GM11168 (cell line): Measurements from ENCODE around the gene COQ8A.

ENCODE experiments used
- in situ Hi-C: fragments of 300-500 bp; cut with MboI; formaldehyde crosslinking; loops from one replicate; pipeline ENCODE4 v1.12.0; 2022; ENCODE audit warnings: low sequenced_read_pairs; ENCODE audit not compliant: unreplicated experiment

COQ8A gene

GRCh38 chr1:226940029-226940805 is at the start of gene COQ8A:
TSS of gene COQ8A (plus strand) at chr1:226940294. CDS start at chr1:226961386, 21,092 bp downstream.
- in situ Hi-C loops, result no loop called here

- in situ Hi-C loops, result no loop called here
These were observed 49.6 kb upstream of the COQ8A start for GRCh38 chr1:226890331-226891108.

- in situ Hi-C loops, result no loop called here
These were observed 48.7 kb upstream of the COQ8A start for GRCh38 chr1:226891346-226891745.

GRCh38 chr1:226891846-226892523 is 48.1 kb upstream of the COQ8A start:
- in situ Hi-C loops, result no loop called here

GRCh38 chr1:226892524-226892875 is 47.6 kb upstream of the COQ8A start:
- in situ Hi-C loops, result no loop called here

GRCh38 chr1:226893936-226894335 is 46.2 kb upstream of the COQ8A start:
- in situ Hi-C loops, result no loop called here

- in situ Hi-C loops, result no loop called here
These were observed 45.3 kb upstream of the COQ8A start for GRCh38 chr1:226894826-226895225.

GRCh38 chr1:226895644-226896043 is 44.5 kb upstream of the COQ8A start:
- in situ Hi-C loops, result no loop called here

- in situ Hi-C loops, result no loop called here
These were observed 41.8 kb upstream of the COQ8A start for GRCh38 chr1:226898246-226898645.

- in situ Hi-C loops, result no loop called here
These were observed 38.7 kb upstream of the COQ8A start for GRCh38 chr1:226901421-226901820.

- in situ Hi-C loops, result no loop called here
These were observed 37.5 kb upstream of the COQ8A start for GRCh38 chr1:226902601-226903000.

GRCh38 chr1:226903819-226904716 is 36.0 kb upstream of the COQ8A start:
- in situ Hi-C loops, result no loop called here

GRCh38 chr1:226904772-226905171 is 35.3 kb upstream of the COQ8A start:
- in situ Hi-C loops, result no loop called here

GRCh38 chr1:226908419-226908818 is 31.7 kb upstream of the COQ8A start:
- in situ Hi-C loops, result no loop called here

GRCh38 chr1:226908913-226909312 is 31.2 kb upstream of the COQ8A start:
- in situ Hi-C loops, result no loop called here

- in situ Hi-C loops, result no loop called here
These were observed 27.4 kb upstream of the COQ8A start for GRCh38 chr1:226912587-226913176.

GRCh38 chr1:226915672-226915995 is 24.5 kb upstream of the COQ8A start:
- in situ Hi-C loops, result no loop called here

GRCh38 chr1:226916497-226916896 is 23.6 kb upstream of the COQ8A start:
- in situ Hi-C loops, result no loop called here

- in situ Hi-C loops, result no loop called here
These were observed 20.5 kb upstream of the COQ8A start for GRCh38 chr1:226919587-226919986.

GRCh38 chr1:226919995-226920394 is 20.1 kb upstream of the COQ8A start:
- in situ Hi-C loops, result no loop called here
